ENCODE results near the gene RITA1.
A peak's percentile ranks its signal among the peaks of the same experiment; 100 is the strongest.
"Not testable (repeated sequence)": the region's sequence is repeated elsewhere in the genome, so short reads cannot be mapped to it uniquely, and the experiment has no call there.

RITA1 gene

GRCh38 chr12:113185180-113186032 is at the start of gene RITA1, which contains the start of gene DDX54:
Gene RITA1, plus strand, starts transcription at chr12:113185721. Its CDS starts 1,026 bp downstream, at chr12:113186747.
Gene DDX54, minus strand, starts transcription at chr12:113185478. Its CDS starts 27 bp downstream, at chr12:113185451.
- DNase-seq (ENCODE audit: low read depth in 3 of 3): peak; percentile 68 to 81 (median 70)

GRCh38 chr12:113136128-113136989 is 49.2 kb upstream of the RITA1 start:
- peak in 2 of 3 experiments; percentile 37 to 54 for DNase-seq (ENCODE audit: low read depth in 3 of 3)

- DNase-seq (ENCODE audit: low read depth in 3 of 3): no peak
Measured at GRCh38 chr12:113136990-113137511, 48.5 kb upstream of the RITA1 start.

GRCh38 chr12:113137861-113138783 is 47.4 kb upstream of the RITA1 start:
- no peak for DNase-seq (ENCODE audit: low read depth in 3 of 3)

- DNase-seq (ENCODE audit: low read depth in 3 of 3): no peak
Measured at GRCh38 chr12:113138826-113139225, 46.7 kb upstream of the RITA1 start.

GRCh38 chr12:113140706-113141105 is 44.8 kb upstream of the RITA1 start:
- DNase-seq (ENCODE audit: low read depth in 3 of 3): no peak

GRCh38 chr12:113141716-113142115 is 43.8 kb upstream of the RITA1 start:
- DNase-seq (ENCODE audit: low read depth in 3 of 3): not testable (repeated sequence)

- DNase-seq (ENCODE audit: low read depth in 3 of 3): no peak
Measured at GRCh38 chr12:113142173-113142885, 43.2 kb upstream of the RITA1 start.

GRCh38 chr12:113142886-113143332 is 42.6 kb upstream of the RITA1 start:
- no peak for DNase-seq (ENCODE audit: low read depth in 3 of 3)

GRCh38 chr12:113143959-113144358 is 41.6 kb upstream of the RITA1 start:
- DNase-seq (ENCODE audit: low read depth in 3 of 3): no peak

GRCh38 chr12:113144806-113145205 is 40.7 kb upstream of the RITA1 start:
- no peak for DNase-seq (ENCODE audit: low read depth in 3 of 3)

GRCh38 chr12:113145720-113146551 is 39.6 kb upstream of the RITA1 start:
- DNase-seq (ENCODE audit: low read depth in 3 of 3): no peak

GRCh38 chr12:113146999-113147398 is 38.5 kb upstream of the RITA1 start:
- no peak for DNase-seq (ENCODE audit: low read depth in 3 of 3)

- no peak for DNase-seq (ENCODE audit: low read depth in 3 of 3)
Measured at GRCh38 chr12:113149361-113150150, 36.0 kb upstream of the RITA1 start, which contains the start of gene CFAP73. Gene CFAP73, plus strand, starts transcription at chr12:113149724. Its CDS starts 134 bp downstream, at chr12:113149858.

- no peak for DNase-seq (ENCODE audit: low read depth in 3 of 3)
Measured at GRCh38 chr12:113151655-113152054, 33.9 kb upstream of the RITA1 start.

- DNase-seq (ENCODE audit: low read depth in 3 of 3): no peak
Measured at GRCh38 chr12:113152196-113152834, 33.2 kb upstream of the RITA1 start.

- peak; percentile 26 to 48 (median 37) for DNase-seq (ENCODE audit: low read depth in 3 of 3)
Measured at GRCh38 chr12:113152835-113153814, 32.4 kb upstream of the RITA1 start.
